CD1c-positive myeloid dendritic cell (primary cell): ENCODE results near the gene NR6A1.

Source experiments
- DNase-seq: peaks from one replicate; pipeline ENCODE4 v3.0.0-alpha.2; 2016; ENCODE audit errors: extremely low spot score

NR6A1 gene

DNA sequence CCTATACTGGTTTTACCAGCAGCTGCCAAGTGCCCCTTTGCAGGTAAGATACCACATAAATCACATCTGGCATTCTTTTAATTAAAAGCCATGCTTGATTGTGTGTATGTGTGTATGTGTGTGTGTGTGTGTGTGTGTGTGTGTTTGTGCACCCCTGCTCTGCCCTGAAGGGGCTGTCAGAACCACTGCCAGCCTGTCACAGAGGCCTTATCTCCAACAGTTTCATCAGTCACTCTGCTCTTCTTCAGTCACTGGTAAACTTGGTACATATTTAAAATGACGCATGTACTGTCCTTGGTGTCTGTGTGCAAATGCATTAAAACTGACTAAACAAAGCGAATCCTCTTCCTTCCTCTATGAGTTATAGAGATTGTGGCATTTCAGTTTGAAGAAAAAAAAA is 244.9 kb downstream of the NR6A1 start:
- DNase-seq = no peak

DNA sequence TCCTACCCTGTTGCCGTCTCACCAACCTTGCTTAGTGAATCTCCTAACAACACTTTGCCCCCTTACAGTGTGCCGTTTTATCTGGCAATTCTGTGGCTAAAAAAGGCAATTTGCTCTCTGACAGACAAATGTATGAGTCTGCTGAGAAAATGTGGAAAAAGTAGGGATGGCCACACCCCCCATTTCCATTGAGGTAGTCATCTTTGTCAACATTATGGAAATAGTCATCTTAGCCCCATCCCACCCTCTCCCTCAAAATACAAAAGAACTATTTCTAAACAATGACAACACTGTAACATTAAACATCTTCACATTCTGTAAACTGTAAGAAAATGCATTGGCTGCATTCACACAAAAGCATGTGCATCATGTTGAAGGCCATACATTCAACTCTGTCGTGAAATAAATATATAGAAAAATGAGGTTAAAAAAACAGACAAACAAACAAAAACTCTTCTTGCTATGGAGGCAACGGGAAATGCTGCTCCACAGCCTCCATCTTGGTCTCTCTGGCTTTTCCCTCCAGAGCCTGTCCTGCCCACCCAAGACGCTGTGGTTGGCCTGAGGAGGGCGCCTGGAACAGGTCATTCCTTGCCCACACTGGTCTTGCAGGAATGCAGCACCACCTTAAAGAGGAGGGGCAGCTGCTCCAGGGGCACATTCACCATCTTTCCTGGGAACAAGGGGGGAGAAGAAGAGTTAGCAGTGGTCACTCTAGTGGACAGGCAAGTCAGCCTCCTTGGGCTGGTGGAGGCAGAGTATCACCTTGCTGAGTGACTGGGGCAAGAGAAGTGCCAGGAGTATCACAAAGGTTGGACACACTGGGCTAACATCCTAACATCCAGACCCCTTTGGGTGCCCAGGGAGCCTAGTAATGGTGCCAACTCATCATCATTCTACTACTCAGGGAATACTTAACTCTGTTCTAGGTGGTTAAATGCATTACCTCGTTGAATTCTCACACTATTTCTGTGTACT is 248.7 kb downstream of the NR6A1 start:
- DNase-seq = no peak

DNA sequence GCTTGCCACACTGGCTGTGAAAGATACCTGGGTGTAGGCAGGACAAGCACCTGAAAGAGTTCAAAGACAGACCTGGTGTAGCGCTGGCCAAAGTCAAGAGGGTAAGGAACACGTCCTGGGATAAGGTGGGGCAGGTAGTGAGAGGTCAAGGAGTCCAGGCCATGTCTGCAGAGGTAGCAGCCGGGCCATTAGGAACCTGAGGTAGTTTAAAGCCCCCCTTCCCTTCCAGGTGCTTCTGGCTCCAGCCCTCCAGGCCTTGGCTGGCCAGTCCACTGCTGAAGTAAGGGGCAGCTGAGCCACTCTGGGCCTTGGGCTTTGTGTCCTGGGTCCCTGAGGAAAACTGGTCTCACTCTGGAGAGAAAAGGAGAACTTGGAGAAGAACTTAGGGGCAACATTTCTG is 250.0 kb downstream of the NR6A1 start:
- no peak for DNase-seq

DNA sequence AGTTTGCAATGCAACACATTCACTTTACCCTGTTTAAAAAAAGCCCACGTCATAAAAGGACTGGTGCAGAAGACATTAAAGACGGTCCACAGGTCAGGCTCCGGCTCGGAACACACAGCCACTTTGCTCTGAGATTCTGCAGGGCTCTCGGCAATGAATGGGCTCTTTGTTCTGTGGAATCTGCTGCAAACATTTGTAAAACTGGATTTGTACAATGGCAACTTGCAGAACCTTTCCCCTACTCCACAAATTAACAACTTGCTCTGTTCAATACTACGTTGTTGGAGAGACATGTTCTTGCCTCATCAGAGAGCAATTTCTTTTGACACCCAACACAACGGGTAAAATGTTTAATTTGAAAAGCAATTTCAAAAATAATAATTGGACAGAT is 250.9 kb downstream of the NR6A1 start:
- DNase-seq = no peak

DNA sequence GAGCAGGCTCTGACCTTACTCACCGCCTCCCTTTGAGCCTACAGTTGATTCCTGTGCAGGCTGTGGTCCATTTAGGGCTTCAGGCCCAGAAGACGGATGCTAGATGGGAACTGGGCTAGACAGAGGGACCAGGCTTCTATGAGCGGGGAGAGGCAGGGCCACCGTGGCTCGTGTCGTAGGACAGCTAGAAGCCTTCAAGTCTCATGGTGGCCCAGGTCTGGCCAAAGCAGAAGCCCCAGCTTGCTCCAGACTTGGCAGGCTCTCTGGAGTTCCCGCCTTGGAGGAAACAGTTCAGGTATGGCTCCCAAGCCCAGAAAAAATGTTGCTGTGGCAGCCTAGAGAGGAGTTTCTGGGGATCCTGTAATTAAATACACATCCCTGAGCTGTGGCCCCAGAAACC is 253.0 kb downstream of the NR6A1 start:
- DNase-seq = no peak

DNA sequence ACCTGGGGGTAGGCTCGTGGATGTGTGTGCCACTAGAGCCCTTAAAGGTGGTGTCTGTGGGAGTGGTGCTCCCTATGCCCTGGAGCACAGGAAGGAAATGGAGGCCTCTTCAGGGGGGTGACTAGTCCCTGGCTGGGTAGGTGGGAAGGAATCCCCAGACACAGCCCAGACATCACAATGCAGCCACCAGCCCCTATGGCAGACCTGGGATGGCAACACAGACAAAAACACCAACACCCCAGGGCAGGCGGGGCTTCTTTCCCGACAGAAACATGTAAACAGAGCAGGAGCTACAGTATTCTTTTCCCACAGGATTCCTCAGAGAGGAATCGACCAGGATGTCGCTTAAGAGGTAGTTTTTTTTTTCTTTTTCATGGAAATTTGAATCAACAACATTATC is 253.5 kb downstream of the NR6A1 start:
- no peak for DNase-seq

DNA sequence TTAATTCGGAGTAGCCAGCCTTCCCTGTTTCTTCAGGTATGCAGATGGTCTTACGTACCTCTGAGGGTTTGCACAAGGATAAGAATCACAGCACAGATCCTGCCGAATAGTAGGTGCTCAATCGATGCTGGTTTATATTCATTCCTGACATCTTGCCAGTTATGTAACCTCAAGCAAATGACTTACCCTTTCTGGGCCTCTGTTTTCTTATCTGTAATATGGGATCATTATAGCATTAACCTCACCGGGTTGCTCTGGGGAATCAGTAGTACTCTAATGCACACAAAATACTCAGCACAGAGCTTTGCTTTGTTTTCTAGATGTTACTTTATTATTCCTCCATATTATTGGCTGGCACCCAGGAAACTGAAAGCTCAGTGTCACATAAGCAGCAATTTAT is 256.2 kb downstream of the NR6A1 start:
- no peak for DNase-seq

DNA sequence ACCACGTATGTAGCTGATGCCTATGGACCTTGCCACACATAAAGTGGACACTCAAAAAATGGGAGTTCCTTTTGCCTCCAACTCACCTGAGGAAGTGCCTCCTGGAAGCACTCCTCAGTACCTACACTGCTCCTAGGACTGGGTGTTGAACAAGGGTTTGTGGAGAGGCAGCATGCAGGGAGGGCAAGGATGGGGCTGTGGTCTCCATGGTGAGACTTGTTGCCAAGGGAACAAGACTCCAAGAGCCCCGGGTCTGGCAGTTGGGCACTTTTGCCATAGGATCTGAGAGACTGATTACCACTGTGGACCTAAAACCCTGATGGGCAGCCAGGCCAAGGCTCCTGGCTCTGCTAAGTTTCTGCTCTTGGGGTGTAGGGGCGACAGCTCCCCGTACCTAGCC is 257.0 kb downstream of the NR6A1 start:
- DNase-seq = no peak

DNA sequence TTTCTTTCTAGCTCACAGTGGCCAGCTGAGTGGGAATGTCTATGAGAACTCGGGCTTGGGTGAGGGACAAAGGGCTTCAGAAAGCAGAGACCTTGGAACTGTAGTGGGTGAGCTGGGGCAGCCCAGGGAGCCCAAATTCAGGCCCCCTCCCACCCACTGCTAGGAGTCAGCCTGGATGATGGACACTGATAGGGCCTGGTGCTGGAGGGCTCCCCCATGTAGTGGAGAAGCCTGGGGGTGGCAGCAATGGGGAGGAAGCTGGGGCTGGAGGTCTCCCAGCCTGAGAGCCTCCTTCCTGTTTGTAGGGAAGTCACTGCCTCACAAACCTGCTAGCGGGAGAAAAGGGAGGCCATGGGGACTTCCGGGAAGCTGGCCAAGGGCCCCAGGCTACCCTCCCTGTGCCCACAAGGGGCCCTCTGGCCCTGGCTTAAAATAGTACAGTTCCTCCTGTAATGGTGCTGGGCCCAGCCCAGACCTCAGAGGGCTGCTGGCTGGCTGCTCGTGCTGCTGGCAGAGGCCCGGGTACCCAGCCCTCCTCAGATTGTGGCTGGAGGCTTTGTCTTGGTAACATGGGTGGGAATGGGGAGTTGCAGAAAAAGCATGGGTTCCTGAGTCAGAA is 257.6 kb downstream of the NR6A1 start:
- no peak for DNase-seq

DNA sequence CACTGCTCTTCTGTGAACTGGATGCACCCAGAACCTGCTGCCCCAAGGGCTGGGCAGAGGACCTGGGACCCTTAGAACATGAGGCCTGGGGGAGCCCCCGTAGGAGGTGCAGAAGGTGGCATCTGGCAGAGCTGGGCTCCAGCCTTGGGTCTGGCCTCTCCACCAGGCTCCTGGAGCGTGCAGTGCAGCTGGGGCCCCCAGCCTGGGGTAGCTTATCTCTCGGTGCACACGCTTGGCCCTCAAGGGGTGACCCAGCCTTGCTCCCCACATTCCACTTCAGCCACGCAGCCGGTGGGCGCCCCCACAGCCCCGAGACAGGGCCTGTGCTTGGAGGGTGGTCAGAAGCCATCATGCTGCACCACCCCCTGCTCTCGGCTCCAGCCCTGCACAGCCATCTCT is 258.3 kb downstream of the NR6A1 start:
- no peak for DNase-seq

DNA sequence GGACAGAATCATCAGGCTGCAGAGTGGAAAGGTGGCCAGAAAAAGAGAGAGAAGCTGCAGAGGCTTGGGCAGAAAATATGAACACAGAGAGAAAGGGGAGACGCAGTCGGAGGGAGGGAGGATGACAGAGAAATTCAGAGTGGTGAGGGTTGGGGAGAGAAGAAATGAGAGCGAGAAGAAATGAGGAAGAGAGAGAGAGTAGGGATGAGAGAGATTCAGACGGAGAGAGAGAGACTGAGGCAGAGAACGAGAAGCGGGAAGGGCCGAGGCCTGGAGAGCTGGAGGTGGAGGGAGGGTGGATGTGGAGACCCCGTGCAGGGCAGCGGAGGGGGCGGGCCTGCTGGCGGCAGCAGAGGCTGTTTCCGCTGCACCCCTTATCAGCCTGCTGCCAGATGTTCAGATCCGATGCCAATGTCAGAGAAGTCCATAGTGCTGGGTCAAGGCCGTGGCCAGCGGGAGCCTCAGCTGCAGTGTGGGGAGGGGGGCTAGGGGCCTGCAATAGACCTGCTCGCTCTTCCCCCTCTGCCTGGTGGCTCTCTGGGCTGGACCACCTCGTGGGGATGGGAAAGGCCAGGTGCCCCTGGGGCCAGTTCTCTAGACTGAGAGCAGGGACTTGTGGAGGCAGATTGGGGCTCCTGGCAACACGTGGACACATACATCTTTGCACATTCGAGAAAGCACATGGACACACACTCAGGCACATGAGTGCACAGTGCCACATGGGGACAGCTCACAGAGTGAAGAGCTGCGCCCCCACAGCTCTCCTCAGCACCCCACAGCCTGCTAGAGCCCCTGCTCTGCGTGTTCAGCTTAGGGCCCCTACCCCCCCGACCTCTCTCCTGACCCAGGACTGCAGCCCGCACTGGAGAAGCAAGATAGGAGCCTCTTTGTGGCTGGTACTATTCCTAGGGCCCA is 259.0 kb downstream of the NR6A1 start:
- no peak for DNase-seq

DNA sequence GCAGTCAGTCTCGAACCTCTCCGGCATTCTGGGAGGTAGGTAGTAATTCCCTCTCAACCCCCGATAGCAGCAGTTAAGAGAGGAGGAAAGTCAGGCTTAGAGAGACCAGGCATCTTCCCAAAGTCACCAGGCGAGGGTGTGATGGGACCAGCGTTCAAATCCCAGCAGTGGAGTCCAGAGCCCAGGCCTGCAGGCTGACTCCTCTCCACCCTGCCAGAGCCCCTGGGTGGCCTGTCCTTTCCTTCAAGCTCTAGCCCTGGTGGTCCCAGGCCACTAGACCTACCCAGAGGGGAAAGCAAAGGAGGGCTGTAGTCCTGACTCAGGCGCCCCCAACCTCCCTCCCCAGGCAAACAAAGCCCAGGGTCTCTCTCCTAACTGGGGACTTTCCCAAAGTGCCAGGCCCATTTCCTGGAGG is 259.7 kb downstream of the NR6A1 start:
- DNase-seq = no peak

DNA sequence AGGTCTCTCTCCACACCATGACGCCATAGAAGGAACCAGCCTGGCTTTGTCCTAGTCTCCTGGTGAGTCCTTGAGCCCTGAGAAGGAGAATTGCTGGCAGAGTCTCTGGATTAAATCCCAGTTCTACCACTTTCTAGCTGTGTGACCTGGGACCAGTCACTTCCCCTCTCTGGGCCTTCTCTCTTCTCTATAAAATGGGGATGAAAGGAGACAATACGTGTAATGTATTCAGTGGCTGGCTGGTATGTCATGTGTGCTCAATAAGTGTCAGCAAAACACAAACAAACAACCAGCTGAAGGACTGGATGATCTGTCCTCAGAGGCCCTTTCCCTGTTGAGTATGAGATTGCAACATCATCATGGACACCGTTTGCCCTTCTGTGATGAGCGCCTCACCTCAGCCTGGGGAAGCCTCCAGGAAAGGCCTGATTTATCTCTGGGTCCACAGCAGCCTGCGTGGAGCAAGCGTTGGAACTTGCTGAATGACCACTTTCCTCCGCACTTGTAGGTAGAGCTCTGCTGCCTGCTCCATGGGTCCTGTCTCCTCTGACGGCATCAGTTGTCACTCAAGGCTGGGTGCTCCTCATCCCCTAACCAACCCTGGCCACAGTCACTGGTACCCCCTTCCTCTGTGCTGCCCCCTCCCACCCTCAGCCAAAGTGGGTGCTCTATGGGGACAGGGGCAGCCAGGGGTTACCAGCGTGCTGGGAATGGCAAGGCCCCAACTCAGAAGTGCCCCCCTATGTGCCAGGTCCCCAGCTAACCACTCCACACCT is 260.3 kb downstream of the NR6A1 start:
- DNase-seq = no peak

DNA sequence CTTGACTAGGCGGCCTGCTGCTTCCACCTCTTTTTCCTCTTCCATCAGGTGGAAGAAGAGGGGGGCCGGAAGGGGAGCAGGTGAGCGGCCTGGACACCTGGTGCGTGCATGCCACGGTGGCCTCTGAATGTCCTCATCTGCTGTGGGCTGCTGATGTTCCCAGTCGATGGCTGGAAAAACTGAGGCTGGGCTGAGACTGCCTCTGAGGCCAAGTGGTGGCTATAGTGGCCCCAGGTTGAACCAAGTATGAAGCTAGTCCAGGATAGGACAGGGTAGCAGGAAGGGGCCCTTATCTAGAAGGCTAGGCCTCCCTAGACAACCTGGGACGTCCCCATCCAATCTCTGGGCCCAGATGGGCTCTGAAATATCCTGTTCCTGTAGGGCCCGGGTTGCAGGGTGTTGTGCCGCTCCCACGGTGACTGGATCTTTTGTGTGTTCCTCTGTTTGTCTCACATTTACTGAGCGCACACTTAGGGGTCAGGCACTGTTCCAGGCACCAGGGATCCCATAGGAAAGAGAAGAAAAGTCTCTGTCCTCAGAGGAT is 263.2 kb downstream of the NR6A1 start:
- no peak for DNase-seq

DNA sequence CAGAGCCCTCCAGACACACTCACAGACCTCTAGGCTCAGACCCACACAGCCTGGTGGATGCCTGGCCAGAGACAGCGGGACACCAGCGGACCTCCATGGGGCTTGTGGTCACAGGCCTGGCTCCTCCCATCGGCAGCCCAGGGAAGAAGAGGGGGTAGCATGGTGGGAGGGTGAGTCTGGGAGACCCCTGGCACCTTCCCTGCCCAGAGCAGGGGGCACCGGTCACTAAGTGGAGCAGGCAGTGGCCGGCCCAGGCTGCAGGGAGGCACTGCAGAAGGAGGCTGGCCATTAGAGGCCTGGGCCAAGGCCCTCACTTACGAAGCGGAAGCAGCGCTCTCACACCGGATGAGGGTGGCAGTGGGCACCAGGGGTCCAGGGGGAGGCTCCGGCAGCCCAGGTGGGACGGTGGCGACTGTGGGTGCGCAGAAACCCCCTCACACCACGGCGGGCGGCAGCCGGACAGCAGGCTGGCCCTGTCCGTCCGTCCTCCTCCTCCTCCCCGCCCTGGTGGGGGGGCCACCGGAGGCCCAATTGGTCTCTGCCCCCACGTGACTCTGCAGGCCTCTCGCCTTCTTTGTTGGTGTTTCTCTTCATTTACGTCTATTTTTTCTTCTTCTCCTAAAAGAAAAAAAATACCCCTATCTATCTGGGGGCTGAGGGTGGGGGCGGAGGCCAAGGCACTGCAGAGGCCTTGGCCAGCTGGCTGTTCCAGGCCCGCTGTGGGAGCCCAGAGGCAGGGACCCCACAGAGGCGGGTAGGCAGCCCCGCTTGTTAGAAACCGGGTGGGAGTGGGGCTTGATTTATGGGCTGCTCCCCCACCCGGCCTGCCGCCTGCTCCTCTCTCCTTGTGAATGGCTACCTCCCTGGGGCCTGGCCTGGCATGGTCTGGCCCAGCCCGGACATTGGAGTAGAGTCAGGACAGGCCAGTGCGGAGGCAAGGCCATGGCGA is 263.9 kb downstream of the NR6A1 start, which contains the start of gene NR5A1:
Gene NR5A1 (minus strand): TSS at position 469 of the 949 bp plus-strand sequence. CDS start 4,004 bp downstream, outside the sequence.
- DNase-seq = no peak

DNA sequence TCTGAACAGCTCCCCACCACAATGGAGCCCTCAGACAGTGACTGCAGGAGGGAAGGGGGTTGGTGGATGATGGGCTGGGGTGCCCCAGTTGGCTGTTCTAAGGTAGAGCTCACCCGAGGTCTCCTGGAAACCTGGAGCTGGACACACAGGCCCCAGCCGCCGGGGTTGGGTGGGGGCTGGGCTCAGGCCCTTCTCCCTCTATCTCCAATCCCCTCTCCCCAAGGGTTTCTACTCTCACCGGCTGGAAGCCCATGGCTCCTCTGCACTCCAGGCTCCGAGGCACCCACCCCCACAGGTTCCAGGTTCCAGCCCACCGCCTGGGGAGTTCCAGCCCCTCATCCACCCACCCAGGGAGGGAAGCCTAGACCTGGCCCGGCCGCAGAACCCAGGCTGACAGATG is 264.7 kb downstream of the NR6A1 start:
- DNase-seq = no peak

DNA sequence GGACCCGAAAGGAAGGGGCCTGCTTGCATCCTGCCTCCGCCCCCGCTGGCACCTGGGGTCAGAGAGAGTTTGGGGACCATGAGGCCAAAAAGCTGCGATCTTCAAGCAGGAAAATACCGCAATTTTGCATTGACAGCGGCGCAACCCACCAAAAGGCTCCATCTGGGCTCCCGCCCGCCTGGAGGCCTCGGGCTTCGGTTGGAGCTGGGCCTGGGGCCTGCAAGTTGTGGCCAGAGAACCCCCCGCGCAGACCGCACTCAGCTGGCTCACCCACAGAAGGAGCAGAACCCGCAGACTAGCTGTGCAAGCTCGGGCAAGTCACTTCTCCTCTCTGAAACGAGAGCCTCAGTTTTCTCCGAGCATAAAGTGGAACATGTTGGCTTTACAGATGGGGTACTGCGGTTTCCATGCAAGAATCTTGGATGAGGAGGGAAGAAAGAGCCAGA is 265.2 kb downstream of the NR6A1 start:
- DNase-seq = no peak

DNA sequence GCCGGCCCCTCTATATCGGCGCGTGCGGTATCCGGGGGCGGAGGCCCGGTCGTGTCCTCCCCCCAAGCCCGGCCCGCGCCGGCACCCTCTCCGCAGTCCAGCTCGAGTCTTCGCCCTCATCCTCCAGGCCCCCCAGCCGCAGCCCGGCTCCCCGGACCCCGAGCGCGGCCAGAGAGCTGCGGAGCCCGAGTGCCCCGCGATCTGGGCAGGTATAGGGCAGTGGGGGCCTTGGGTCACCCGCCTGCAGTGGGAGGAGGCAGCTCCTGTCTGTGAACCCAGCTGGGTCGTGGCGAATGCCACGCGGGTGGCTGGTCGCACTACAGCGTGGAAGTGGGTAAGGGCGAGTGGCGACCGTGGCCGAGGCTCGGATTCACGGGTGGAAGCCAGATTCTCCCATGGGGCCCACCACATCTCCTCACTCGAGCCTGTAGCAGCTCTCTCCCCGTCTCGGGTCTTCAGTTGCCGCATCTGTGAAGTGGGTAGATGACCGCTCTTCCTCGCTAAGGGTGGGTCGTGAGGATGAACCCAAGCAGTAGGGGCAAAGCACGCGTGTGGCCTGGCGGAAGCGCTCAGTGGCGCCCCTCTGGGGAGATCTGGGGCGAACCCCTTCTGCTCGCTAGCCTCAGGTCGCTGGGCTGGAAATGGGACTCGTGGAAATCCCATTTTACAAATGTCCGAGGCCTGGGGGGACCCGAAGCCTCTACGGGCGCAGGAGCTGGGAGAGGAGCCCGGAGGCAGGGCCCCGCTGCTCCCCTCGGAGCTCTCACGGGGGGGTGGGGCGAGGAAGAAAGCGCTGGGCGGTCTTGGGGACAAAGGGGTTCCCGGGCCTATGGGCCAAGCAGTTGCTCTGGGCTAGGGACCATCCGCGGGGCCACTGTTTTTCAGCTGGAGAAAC is 265.9 kb downstream of the NR6A1 start:
- no peak for DNase-seq

DNA sequence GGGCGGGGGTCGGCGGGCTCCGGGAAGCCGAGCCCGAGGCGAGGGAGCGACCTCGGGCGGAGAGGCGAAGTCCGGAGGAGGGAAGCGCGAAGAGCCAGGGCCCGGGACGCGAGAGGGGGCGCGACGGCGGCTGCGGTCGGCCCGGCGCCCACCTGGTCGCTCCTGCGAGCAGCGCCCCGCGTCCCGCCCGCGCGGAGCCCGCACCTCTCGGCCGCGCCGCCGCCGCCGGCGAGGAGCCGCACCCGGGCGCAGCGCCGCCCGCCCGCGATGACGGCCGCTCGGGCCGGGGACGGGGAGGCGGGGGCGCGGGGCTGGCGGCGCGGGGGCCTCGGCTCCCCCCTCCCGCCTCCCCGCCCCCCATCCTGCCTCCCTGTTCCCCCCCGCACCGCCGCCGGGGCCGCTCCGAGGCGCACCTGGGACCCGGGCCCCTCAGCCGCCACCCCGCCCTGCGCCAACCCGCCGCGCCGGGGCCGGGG is 266.5 kb downstream of the NR6A1 start:
- no peak for DNase-seq
